Measurements from ENCODE around the gene TM4SF1.

- TF ChIP-seq POLR2AphosphoS5 (IDR thresholded peaks at IDR 0.05; ENCODE audit: insufficient read depth in 1 of 2, low read depth in 1 of 2) (peak in 1 of 2 donors; percentile 15), CTCF (IDR thresholded peaks at IDR 0.05) (no peak)
Observed at GRCh38 chr3:149364624-149365023, 12.8 kb downstream of the TM4SF1 start.

Data from vagina (tissue), 2 donors.